Measurements from ENCODE around the gene C19orf67. TPM values are rescaled to one million over a fixed set of nuclear protein-coding genes. Genes with fewer than 3 reads are reported as not detected.

Gene C19orf67
- total RNA-seq, 4 donors from 2014 or later, result not detected

GRCh38 chr19:14118165-14119051 is 32.8 kb upstream of the C19orf67 start:
- Histone ChIP-seq H3K27ac (replicated peaks in 1 of 4) (peak overlapping the region; percentile 98 to 100 (median 100)), H3K27me3 (no peaks in the 10 kb centered on the region), H3K9me3 (no peaks in the 10 kb centered on the region), H3K36me3 (no peaks in the 10 kb centered on the region), H3K4me3 (peak overlapping the region; percentile 86 to 98 (median 97)), H3K4me1 (peaks cover 51 to 60% (median 56%) of the 10 kb centered on the region in 4 donors)
- TF ChIP-seq POLR2AphosphoS5 (IDR thresholded peaks at IDR 0.05) (peak; percentile 82 to 90), POLR2A (IDR thresholded peaks at IDR 0.05; ENCODE audit: low read depth) (peak; percentile 77), EP300 (IDR thresholded peaks at IDR 0.05) (no peak)
- intact Hi-C loops (cut with DNase I), result loop anchor here (2.0 kb wide), 1 partner anchor 46 kb away; the partner anchor contains the start of gene MISP3
- DNase-seq (ENCODE audit: extremely low spot score), result peak; percentile 95
- 0% methylated on average over 12 of the region's 61 CpGs for WGBS

GRCh38 chr19:14117668-14118164 is 32.1 kb upstream of the C19orf67 start, which contains the start of gene PRKACA:
TSS of gene PRKACA (minus strand) at chr19:14117762. CDS start at chr19:14117547, 215 bp downstream.
- intact Hi-C loops (cut with DNase I), result loop anchor here (2.0 kb wide), 1 partner anchor 45 kb away; the partner anchor contains the start of gene MISP3
- whole genome bisulfite sequencing, result 0% methylated on average over 3 of the region's 67 CpGs

GRCh38 chr19:14116918-14117578 is 31.5 kb upstream of the C19orf67 start:
- no peaks in the 10 kb centered on the region for H3K27me3 ChIP-seq
- TF ChIP-seq POLR2A (IDR thresholded peaks at IDR 0.05; ENCODE audit: low read depth), result no peak
- no peak for TF ChIP-seq EP300 (IDR thresholded peaks at IDR 0.05)
- no peak for TF ChIP-seq CTCF (IDR thresholded peaks at IDR 0.05)
- TF ChIP-seq POLR2AphosphoS5 (IDR thresholded peaks at IDR 0.05), result no peak
- WGBS, result 0% methylated on average over 9 of the region's 33 CpGs
- H3K9me3 ChIP-seq, result no peaks in the 10 kb centered on the region
- H3K27ac ChIP-seq (replicated peaks in 1 of 4), result peak overlapping the region; percentile 86 to 100 (median 98)
- DNase-seq (ENCODE audit: extremely low spot score), result no peak
- intact Hi-C loops (cut with DNase I), result no loop called here
- H3K36me3 ChIP-seq, result no peaks in the 10 kb centered on the region
- peak overlapping the region; percentile 86 to 98 (median 97) for H3K4me3 ChIP-seq
- H3K4me1 ChIP-seq, result peaks cover 65 to 74% (median 70%) of the 10 kb centered on the region in 4 donors

More at GRCh38 chr19:14117668-14118164, 32.1 kb upstream of the C19orf67 start, which contains the start of gene PRKACA:
- H3K4me3 ChIP-seq, result peak within 1 kb of the TSS; percentile 86 to 98 (median 97)
- H3K9me3 ChIP-seq, result no peaks in the 10 kb centered on the region
- TF ChIP-seq POLR2A (IDR thresholded peaks at IDR 0.05; ENCODE audit: low read depth), result no peak
- TF ChIP-seq POLR2AphosphoS5 (IDR thresholded peaks at IDR 0.05), result peak; percentile 81
- peaks cover 58 to 67% (median 63%) of the 10 kb centered on the region in 4 donors for H3K4me1 ChIP-seq
- H3K27ac ChIP-seq (replicated peaks in 1 of 4), result peak within 1 kb of the TSS; percentile 98 to 100 (median 100)
- peak; percentile 99 for DNase-seq (ENCODE audit: extremely low spot score)
- no peaks in the 10 kb centered on the region for H3K27me3 ChIP-seq
- no peaks in the 10 kb centered on the region for H3K36me3 ChIP-seq

- Histone ChIP-seq H3K36me3 (no peaks in the 10 kb centered on the region), H3K4me1 (peaks cover 70 to 79% (median 75%) of the 10 kb centered on the region in 4 donors), H3K27ac (replicated peaks in 1 of 4) (peak overlapping the region; percentile 86 to 100 (median 98)), H3K4me3 (peak overlapping the region; percentile 86 to 98 (median 97)), H3K27me3 (no peaks in the 10 kb centered on the region), H3K9me3 (no peaks in the 10 kb centered on the region)
- TF ChIP-seq POLR2A (IDR thresholded peaks at IDR 0.05; ENCODE audit: low read depth) (no peak), POLR2AphosphoS5 (IDR thresholded peaks at IDR 0.05) (no peak), EP300 (IDR thresholded peaks at IDR 0.05) (no peak), CTCF (IDR thresholded peaks at IDR 0.05) (no peak)
- intact Hi-C loops (cut with DNase I), result no loop called here
- WGBS, result 11% methylated on average over 6 of the region's 6 CpGs
- no peak for DNase-seq (ENCODE audit: extremely low spot score)
These were observed 30.9 kb upstream of the C19orf67 start for GRCh38 chr19:14116525-14116917.

GRCh38 chr19:14115756-14116155 is 30.2 kb upstream of the C19orf67 start:
- intact Hi-C loops (cut with DNase I), result no loop called here
- peaks cover 71 to 87% (median 82%) of the 10 kb centered on the region in 4 donors for H3K4me1 ChIP-seq
- TF ChIP-seq CTCF (IDR thresholded peaks at IDR 0.05) (no peak), EP300 (IDR thresholded peaks at IDR 0.05) (no peak), POLR2AphosphoS5 (IDR thresholded peaks at IDR 0.05) (no peak), POLR2A (IDR thresholded peaks at IDR 0.05; ENCODE audit: low read depth) (no peak)
- no peaks in the 10 kb centered on the region for H3K36me3 ChIP-seq
- WGBS, result 74% methylated on average over 5 of the region's 5 CpGs
- no peak for DNase-seq (ENCODE audit: extremely low spot score)
- peak overlapping the region; percentile 86 to 100 (median 98) for H3K27ac ChIP-seq (replicated peaks in 1 of 4)
- H3K9me3 ChIP-seq, result no peaks in the 10 kb centered on the region
- peak overlapping the region; percentile 86 to 98 (median 97) for H3K4me3 ChIP-seq
- H3K27me3 ChIP-seq, result no peaks in the 10 kb centered on the region
